Measurements from ENCODE around the gene TIE1. TPM values are rescaled to one million over a fixed set of nuclear protein-coding genes. Genes with fewer than 3 reads are reported as not detected.

Gene TIE1
- total and polyA plus RNA-seq, 2 of the 13 experiments (the other 11 are each of a cell fraction or from before 2014, with no cell fraction given): 0.58 to 0.84 TPM

GRCh38 chr1:43306688-43307457 is 6.1 kb downstream of the TIE1 start:
- H3K4me1 ChIP-seq (ENCODE audit: insufficient read depth, low read length): peaks cover 29% of the 10 kb centered on the region
- ChIA-PET CTCF (ENCODE audit: low intra/inter-chr PET ratio, low total read pairs) (no interaction called here), POLR2A (no interaction called here)
- 57% methylated on average over 11 of the region's 17 CpGs for WGBS (ENCODE audit: low lambda C conversion rate)
- DNase-seq (ENCODE audit: low spot score): no peak
- H2AFZ ChIP-seq (ENCODE audit: low read length): no peak overlapping the region
- H3K27me3 ChIP-seq (ENCODE audit: control insufficient read depth in 1 of 2, insufficient read depth in 2 of 2, low read length in 2 of 2): peaks cover 0 to 48% of the 10 kb centered on the region in 2 experiments; a peak in 3 of 5 replicates
- H3K4me3 ChIP-seq (replicated peaks in 1 of 3; ENCODE audit: insufficient read depth in 1 of 3, low read depth in 2 of 3, low read length in 3 of 3): no peak overlapping the region
- in situ Hi-C loops (cut with HindIII; ENCODE audit: extremely low pct_ligation_motif_present, low pct_unique_long_range_greater_than_20kb) (no loop called here), intact Hi-C loops (cut with micrococcal nuclease; ENCODE audit: unreplicated experiment) (no loop called here)
- H3K79me2 ChIP-seq (ENCODE audit: insufficient read depth, low read length): no peaks in the 10 kb centered on the region
- no peak overlapping the region for H3K27ac ChIP-seq (ENCODE audit: extremely low read length, insufficient read depth, low read length)
- no peaks in the 10 kb centered on the region for H3K9me3 ChIP-seq (ENCODE audit: low read length)
- no peak overlapping the region for H3K4me2 ChIP-seq (ENCODE audit: low read depth, low read length)
- no peak for ATAC-seq
- H3K36me3 ChIP-seq (replicated peaks in 1 of 2; ENCODE audit: control insufficient read depth in 1 of 2, insufficient read depth in 2 of 2, low read length in 2 of 2): no peaks in the 10 kb centered on the region
- no TSS peak for BruUV-seq (replicated peaks)
- H3K9ac ChIP-seq (ENCODE audit: insufficient read depth, low read depth, low read length): no peak overlapping the region
- FAIRE-seq: no peak
- no peaks in the 10 kb centered on the region for H4K20me1 ChIP-seq (ENCODE audit: insufficient read depth, low read length)
- TF ChIP-seq JDP2 (CRISPR knock-in tag; IDR thresholded peaks at IDR 0.05; ENCODE audit: borderline replicate concordance): no peak
- TF ChIP-seq KDM1A (CRISPR knock-in tag; IDR thresholded peaks at IDR 0.05): no peak
- no peak for TF ChIP-seq ZBTB40 (IDR thresholded peaks at IDR 0.05)
- TF ChIP-seq ZBTB40 (CRISPR knock-in tag; IDR thresholded peaks at IDR 0.05): no peak
- no peak for TF ChIP-seq UBTF (CRISPR knock-in tag; IDR thresholded peaks at IDR 0.05)
- no peak for TF ChIP-seq NCOA2 (CRISPR knock-in tag; IDR thresholded peaks at IDR 0.05)
- no peak for TF ChIP-seq TOPORS (CRISPR knock-in tag; IDR thresholded peaks at IDR 0.05)
- no peak for TF ChIP-seq CCDC6 (CRISPR knock-in tag; IDR thresholded peaks at IDR 0.05)
- no peak for TF ChIP-seq MIER2 (CRISPR knock-in tag; IDR thresholded peaks at IDR 0.05)

All from HepG2 (cell line).